Stomach (tissue), 9 donors: ENCODE measurements around the gene PRAC2. TPM values are rescaled to one million over a fixed set of nuclear protein-coding genes. Genes with fewer than 3 reads are reported as not detected.

ENCODE experiments used
- DNase-seq, 2 donors: peaks; one replicate each; pipeline versions ENCODE4 v3.0.0 to v3.0.0-alpha.2; 2013 to 2019
- H3K27ac ChIP-seq, 5 donors: fragments of 200-600 bp in 4 of 5; sonication (generic) in 4 of 5; one replicate each; pipeline ENCODE4 v1.5.1; 2013 to 2019; ENCODE audit warnings: mild to moderate bottlenecking in 1 of 5, moderate library complexity in 1 of 5
- H3K27me3 ChIP-seq, 3 donors: fragments of 200-600 bp; sonication (generic); one replicate each; pipeline ENCODE4 v1.5.1; 2017 to 2019; ENCODE audit warnings: mixed run types in 1 of 3
- H3K36me3 ChIP-seq, 4 donors: fragments of 200-600 bp; sonication (generic); 1 replicate in 3 of 4; 2 replicates in 1 of 4; pipeline ENCODE4 v1.5.1; 2016 to 2019
- H3K4me1 ChIP-seq, 4 donors: fragments of 200-600 bp; sonication (generic); one replicate each; pipeline ENCODE4 v1.5.1; 2016 to 2019
- H3K4me3 ChIP-seq, 4 donors: fragments of 200-600 bp; sonication (generic) in 3 of 4; one replicate each; pipeline ENCODE4 v1.5.1; 2016 to 2019; ENCODE audit warnings: mild to moderate bottlenecking in 1 of 4
- H3K9me3 ChIP-seq, 4 donors: fragments of 200-600 bp; sonication (generic); one replicate each; pipeline ENCODE4 v1.5.1; 2016 to 2019
- EP300 ChIP-seq: sonication (generic); formaldehyde crosslinking; IDR thresholded peaks from one replicate; pipeline ENCODE4 v1.6.1; 2017; ENCODE audit warnings: antibody characterized with exemption
- POLR2A ChIP-seq, 4 donors: fragments of 450-650 bp; IDR thresholded peaks; one replicate each; pipeline ENCODE4 v1.6.1; 2016; ENCODE audit warnings: antibody characterized with exemption in 4 of 4, control low read depth in 2 of 4, mild to moderate bottlenecking in 1 of 4, moderate library complexity in 1 of 4
- POLR2AphosphoS5 ChIP-seq, 3 donors: sonication (generic); formaldehyde crosslinking; IDR thresholded peaks; one replicate each; pipeline ENCODE4 v1.6.1; 2016; ENCODE audit warnings: antibody characterized with exemption in 3 of 3
- whole genome bisulfite sequencing, 5 donors: extraction: QIAGEN DNeasy Blood & Tissue Kit in 3 of 5; methylation state at CpG; one replicate each; pipeline versions ENCODE4 v1.1.5 to v1.1.7; 2013 to 2018; 5-methylcytosine and 5-hydroxymethylcytosine counted together
- intact Hi-C: fragments of 100-400 bp; cut with DNase I; formaldehyde crosslinking; loops from one replicate; pipeline ENCODE4 v1.15.1; 2023; ENCODE audit warnings: low total_unique reads
- polyA plus RNA-seq, 3 donors: library from polyadenylated mRNA; stranded (reverse); fragments of 200-250 nt; gene quantifications; one replicate each; pipeline ENCODE4 v1.2.3, GENCODE V29; 2013
- total RNA-seq, 5 donors: library from RNA; depleted of rRNA; stranded (reverse); fragments of >200 nt; gene quantifications; one replicate each; pipeline versions ENCODE4 v1.1.0 to v1.2.3, GENCODE V29; 2014 to 2016
- TF ChIP-seq, protein P1 (sequence below), 7 experiments: fragments of 450-650 bp in 4 of 7; fragments of 200-600 bp in 3 of 7; sonication (generic) in 3 of 7; IDR thresholded peaks; one replicate each; pipeline ENCODE4 v1.5.1; 2016 to 2019; ENCODE audit warnings: antibody characterized with exemption in 7 of 7, control low read depth in 2 of 7, mild to moderate bottlenecking in 1 of 7
- donor health status: healthy with polysubstance abuse.
- donor health status: Bipolar disorder and iron deficiency.
- donor health status: healthy.

Gene PRAC2
- total and polyA plus RNA-seq, 8 donors = not detected

- Histone ChIP-seq H3K27ac (no peak overlapping the region), H3K4me1 (peaks cover 0 to 15% (median 6%) of the 10 kb centered on the region in 4 donors), H3K4me3 (no peak overlapping the region), H3K36me3 (no peaks in the 10 kb centered on the region), H3K9me3 (peaks cover 0 to 8% (median 0%) of the 10 kb centered on the region in 4 donors), H3K27me3 (peaks cover 54 to 100% (median 99%) of the 10 kb centered on the region in 3 donors)
- no peak for TF ChIP-seq EP300
- TF ChIP-seq POLR2AphosphoS5 (IDR thresholded peaks at IDR 0.05) = no peak
- TF ChIP-seq, protein P1, sequence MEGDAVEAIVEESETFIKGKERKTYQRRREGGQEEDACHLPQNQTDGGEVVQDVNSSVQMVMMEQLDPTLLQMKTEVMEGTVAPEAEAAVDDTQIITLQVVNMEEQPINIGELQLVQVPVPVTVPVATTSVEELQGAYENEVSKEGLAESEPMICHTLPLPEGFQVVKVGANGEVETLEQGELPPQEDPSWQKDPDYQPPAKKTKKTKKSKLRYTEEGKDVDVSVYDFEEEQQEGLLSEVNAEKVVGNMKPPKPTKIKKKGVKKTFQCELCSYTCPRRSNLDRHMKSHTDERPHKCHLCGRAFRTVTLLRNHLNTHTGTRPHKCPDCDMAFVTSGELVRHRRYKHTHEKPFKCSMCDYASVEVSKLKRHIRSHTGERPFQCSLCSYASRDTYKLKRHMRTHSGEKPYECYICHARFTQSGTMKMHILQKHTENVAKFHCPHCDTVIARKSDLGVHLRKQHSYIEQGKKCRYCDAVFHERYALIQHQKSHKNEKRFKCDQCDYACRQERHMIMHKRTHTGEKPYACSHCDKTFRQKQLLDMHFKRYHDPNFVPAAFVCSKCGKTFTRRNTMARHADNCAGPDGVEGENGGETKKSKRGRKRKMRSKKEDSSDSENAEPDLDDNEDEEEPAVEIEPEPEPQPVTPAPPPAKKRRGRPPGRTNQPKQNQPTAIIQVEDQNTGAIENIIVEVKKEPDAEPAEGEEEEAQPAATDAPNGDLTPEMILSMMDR (IDR thresholded peaks at IDR 0.05) = no peak
- TF ChIP-seq POLR2A (IDR thresholded peaks at IDR 0.05) = no peak
- intact Hi-C loops = no loop called here
- WGBS, 5 donors = 23 to 34% (median 26%) methylated on average over 16 of the region's 16 CpGs
- DNase-seq = no peak
These were observed 26.0 kb downstream of the PRAC2 start for GRCh38 chr17:48748718-48749566.

- Histone ChIP-seq H3K27me3 (peaks cover 55 to 100% (median 99%) of the 10 kb centered on the region in 3 donors), H3K4me3 (no peak overlapping the region), H3K36me3 (no peaks in the 10 kb centered on the region), H3K9me3 (peaks cover 0 to 8% (median 0%) of the 10 kb centered on the region in 4 donors), H3K27ac (no peak overlapping the region), H3K4me1 (peaks cover 0 to 24% (median 14%) of the 10 kb centered on the region in 4 donors)
- TF ChIP-seq POLR2A (IDR thresholded peaks at IDR 0.05) (no peak), POLR2AphosphoS5 (IDR thresholded peaks at IDR 0.05) (no peak), EP300 (no peak)
- TF ChIP-seq, protein P1 (IDR thresholded peaks at IDR 0.05) = no peak
- no peak for DNase-seq
- intact Hi-C loops = no loop called here
- WGBS, 5 donors = 7 to 15% (median 12%) methylated on average over 15 to 32 of the region's 32 CpGs
These were observed 26.9 kb downstream of the PRAC2 start for GRCh38 chr17:48749621-48750553.

DNA sequence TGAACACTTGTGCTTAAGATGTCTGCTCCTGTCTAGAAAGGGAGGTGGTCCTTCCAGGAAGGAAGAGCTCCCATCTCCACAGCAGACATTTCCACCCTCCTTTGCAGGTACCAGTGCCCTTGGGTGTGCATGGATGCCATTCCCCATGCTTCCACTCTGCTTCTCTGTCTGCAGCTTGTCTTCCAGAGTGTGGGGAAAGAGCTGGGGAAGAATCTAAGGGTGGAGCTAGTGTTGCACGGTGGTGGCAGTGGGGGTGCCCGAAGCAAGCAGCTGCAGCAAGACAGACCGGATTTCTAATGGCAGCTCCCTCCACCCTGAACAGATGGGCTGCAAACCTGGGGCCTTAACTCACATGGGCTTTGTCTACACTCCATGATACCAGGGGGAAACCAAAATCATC lies 28.2 kb downstream of the PRAC2 start:
- no peak for TF ChIP-seq POLR2AphosphoS5 (IDR thresholded peaks at IDR 0.05)
- no peak for TF ChIP-seq POLR2A (IDR thresholded peaks at IDR 0.05)
- no peak for TF ChIP-seq EP300
- TF ChIP-seq, protein P1 (IDR thresholded peaks at IDR 0.05) = no peak
- H3K4me1 ChIP-seq = peaks cover 0 to 28% (median 18%) of the 10 kb centered on the region in 4 donors
- H3K27ac ChIP-seq = no peak overlapping the region
- no peak for DNase-seq
- intact Hi-C loops = no loop called here
- peaks cover 0 to 8% (median 0%) of the 10 kb centered on the region in 4 donors for H3K9me3 ChIP-seq
- WGBS, 5 donors = 3 to 4% (median 4%) methylated on average over 3 of the region's 3 CpGs
- no peak overlapping the region for H3K4me3 ChIP-seq
- H3K27me3 ChIP-seq = peaks cover 61 to 100% (median 97%) of the 10 kb centered on the region in 3 donors
- H3K36me3 ChIP-seq = no peaks in the 10 kb centered on the region
